BLaER1 (cell line): Measurements from ENCODE around the gene TMC8.
"Not testable (repeated sequence)": the region's sequence is repeated elsewhere in the genome, so short reads cannot be mapped to it uniquely, and the experiment has no call there.

Source experiments
- H3K27ac ChIP-seq: shearing (Covaris generic); formaldehyde crosslinking; 2 replicates; pipeline ENCODE4 v1.8.1; 2022
- H3K27me3 ChIP-seq: shearing (Covaris generic); formaldehyde crosslinking; 2 replicates; pipeline ENCODE4 v1.8.1; 2022
- H3K36me3 ChIP-seq: shearing (Covaris generic); formaldehyde crosslinking; 2 replicates; pipeline ENCODE4 v1.8.1; 2022
- H3K4me1 ChIP-seq: shearing (Covaris generic); formaldehyde crosslinking; 2 replicates; pipeline ENCODE4 v1.8.1; 2022
- H3K4me2 ChIP-seq: shearing (Covaris generic); formaldehyde crosslinking; 2 replicates; pipeline ENCODE4 v1.8.1; 2022
- H3K4me3 ChIP-seq: shearing (Covaris generic); formaldehyde crosslinking; 2 replicates; pipeline ENCODE4 v1.8.1; 2022
- H3K9ac ChIP-seq: shearing (Covaris generic); formaldehyde crosslinking; 2 replicates; pipeline ENCODE4 v1.8.1; 2022
- H3K9me3 ChIP-seq: shearing (Covaris generic); formaldehyde crosslinking; 2 replicates; pipeline ENCODE4 v1.8.1; 2022
- H4K20me1 ChIP-seq: shearing (Covaris generic); formaldehyde crosslinking; 2 replicates; pipeline ENCODE4 v1.8.1; 2022
- Cebpa-rat ChIP-seq: shearing (Covaris generic); IDR thresholded peaks from 2 replicates; pipeline ENCODE4 v1.8.1; 2022

The TMC8 gene

GRCh38 chr17:78168242-78168902 is 37.8 kb downstream of the TMC8 start, which contains the start of gene SYNGR2:
Gene SYNGR2 (plus strand): TSS chr17:78168581. CDS start chr17:78168617, 36 bp downstream.
- Histone ChIP-seq H3K36me3 (peaks cover 30% of the 10 kb centered on the region), H4K20me1 (peaks cover 49% of the 10 kb centered on the region), H3K4me3 (peak within 1 kb of the TSS; percentile 85), H3K27ac (peak within 1 kb of the TSS; percentile 89), H3K4me1 (peaks cover 43% of the 10 kb centered on the region), H3K27me3 (no peaks in the 10 kb centered on the region), H3K9me3 (no peaks in the 10 kb centered on the region), H3K9ac (peak within 1 kb of the TSS; percentile 88), H3K4me2 (peak within 1 kb of the TSS; percentile 96)
- no peak for TF ChIP-seq Cebpa-rat

- peaks cover 54% of the 10 kb centered on the region for H4K20me1 ChIP-seq
These were observed 38.6 kb downstream of the TMC8 start for GRCh38 chr17:78168903-78169793.

GRCh38 chr17:78170692-78171590 is 40.4 kb downstream of the TMC8 start:
- Histone ChIP-seq H3K4me1 (peaks cover 57% of the 10 kb centered on the region), H3K36me3 (peaks cover 55% of the 10 kb centered on the region), H3K4me2 (no peak overlapping the region; the same call in 1 of the 2 replicates), H3K27ac (no peak overlapping the region), H3K27me3 (no peaks in the 10 kb centered on the region), H4K20me1 (peaks cover 62% of the 10 kb centered on the region), H3K4me3 (no peak overlapping the region), H3K9ac (no peak overlapping the region), H3K9me3 (no peaks in the 10 kb centered on the region)
- TF ChIP-seq Cebpa-rat = no peak

More at GRCh38 chr17:78168903-78169793, 38.6 kb downstream of the TMC8 start:
- Histone ChIP-seq H3K36me3 (peaks cover 37% of the 10 kb centered on the region), H3K4me1 (peaks cover 51% of the 10 kb centered on the region), H3K4me2 (peak overlapping the region; percentile 96), H3K27me3 (no peaks in the 10 kb centered on the region), H3K4me3 (peak overlapping the region; percentile 85), H3K9ac (peak overlapping the region; percentile 88), H3K9me3 (no peaks in the 10 kb centered on the region), H3K27ac (peak overlapping the region; percentile 89)
- no peak for TF ChIP-seq Cebpa-rat

GRCh38 chr17:78171591-78172248 is 41.1 kb downstream of the TMC8 start:
- H3K9me3 ChIP-seq, H3K9ac ChIP-seq, H3K27me3 ChIP-seq, H3K27ac ChIP-seq, H3K4me3 ChIP-seq: not testable (repeated sequence)
- Histone ChIP-seq H3K4me2 (peak overlapping the region; percentile 67), H3K4me1 (peaks cover 63% of the 10 kb centered on the region), H4K20me1 (peaks cover 62% of the 10 kb centered on the region), H3K36me3 (peaks cover 59% of the 10 kb centered on the region)

GRCh38 chr17:78172249-78173051 is 41.9 kb downstream of the TMC8 start:
- Histone ChIP-seq H4K20me1 (peaks cover 62% of the 10 kb centered on the region), H3K36me3 (peaks cover 59% of the 10 kb centered on the region), H3K4me2 (peak overlapping the region; percentile 67), H3K27me3 (no peaks in the 10 kb centered on the region), H3K4me1 (peaks cover 70% of the 10 kb centered on the region), H3K27ac (peak overlapping the region; percentile 19), H3K4me3 (no peak overlapping the region), H3K9ac (peak overlapping the region; percentile 46; the same call in 1 of the 2 replicates), H3K9me3 (no peaks in the 10 kb centered on the region)
- no peak for TF ChIP-seq Cebpa-rat

- Histone ChIP-seq H4K20me1 (peaks cover 62% of the 10 kb centered on the region), H3K27ac (peak overlapping the region; percentile 19), H3K4me2 (peak overlapping the region; percentile 67), H3K4me1 (peaks cover 66% of the 10 kb centered on the region), H3K9me3 (no peaks in the 10 kb centered on the region), H3K27me3 (no peaks in the 10 kb centered on the region), H3K9ac (peak overlapping the region; percentile 46; the same call in 1 of the 2 replicates), H3K4me3 (no peak overlapping the region), H3K36me3 (peaks cover 64% of the 10 kb centered on the region)
- TF ChIP-seq Cebpa-rat = no peak
These were observed 42.6 kb downstream of the TMC8 start for GRCh38 chr17:78173097-78173715.

- Histone ChIP-seq H3K4me1 (peaks cover 66% of the 10 kb centered on the region), H3K4me3 (no peak overlapping the region), H3K4me2 (peak overlapping the region; percentile 67; the same call in 1 of the 2 replicates), H3K9me3 (no peaks in the 10 kb centered on the region), H3K27me3 (no peaks in the 10 kb centered on the region), H3K36me3 (peaks cover 76% of the 10 kb centered on the region), H3K27ac (no peak overlapping the region), H3K9ac (peak overlapping the region; percentile 30; the same call in 1 of the 2 replicates), H4K20me1 (peaks cover 52% of the 10 kb centered on the region)
- TF ChIP-seq Cebpa-rat = no peak
These were observed 43.8 kb downstream of the TMC8 start for GRCh38 chr17:78174346-78174869.
